Esophagus muscularis mucosa (tissue), 4 donors: Measurements from ENCODE around the gene SUFU. TPM values are rescaled to one million over a fixed set of nuclear protein-coding genes. Genes with fewer than 3 reads are reported as not detected.

Experiments
- DNase-seq: peaks from one replicate; pipeline ENCODE4 v3.0.0-alpha.2; 2017; ENCODE audit errors: extremely low spot score
- H3K27ac ChIP-seq, 4 donors: fragments of 200-600 bp; sonication (generic); replicated peaks in 1 of 4; 1 replicate in 3 of 4; 2 replicates in 1 of 4; pipeline ENCODE4 v1.5.1; 2016 to 2019; ENCODE audit warnings: mild to moderate bottlenecking in 1 of 4
- H3K27me3 ChIP-seq, 4 donors: fragments of 200-600 bp; sonication (generic); one replicate each; pipeline versions ENCODE4 v1.5.1 to v1.6.0; 2016 to 2019
- H3K36me3 ChIP-seq, 4 donors: fragments of 200-600 bp; sonication (generic); one replicate each; pipeline ENCODE4 v1.5.1; 2016 to 2019
- H3K4me1 ChIP-seq, 4 donors: fragments of 200-600 bp; sonication (generic); one replicate each; pipeline ENCODE4 v1.5.1; 2016 to 2019
- H3K4me3 ChIP-seq, 4 donors: fragments of 200-600 bp; sonication (generic); 1 replicate in 2 of 4; 2 replicates in 2 of 4; pipeline ENCODE4 v1.5.1; 2016 to 2019; ENCODE audit warnings: mild to moderate bottlenecking in 4 of 4, moderate library complexity in 1 of 4
- H3K9me3 ChIP-seq, 4 donors: fragments of 200-600 bp; sonication (generic); 1 replicate in 3 of 4; 2 replicates in 1 of 4; pipeline ENCODE4 v1.5.1; 2016 to 2019
- EP300 ChIP-seq: sonication (generic); formaldehyde crosslinking; IDR thresholded peaks from one replicate; pipeline ENCODE4 v1.6.1; 2017; ENCODE audit warnings: antibody characterized with exemption
- POLR2A ChIP-seq: fragments of 450-650 bp; IDR thresholded peaks from one replicate; pipeline ENCODE4 v1.6.1; 2017; ENCODE audit warnings: antibody characterized with exemption, moderate library complexity, mild to moderate bottlenecking, low read depth
- POLR2AphosphoS5 ChIP-seq, 2 donors: sonication (generic); formaldehyde crosslinking; IDR thresholded peaks; one replicate each; pipeline ENCODE4 v1.6.1; 2017; ENCODE audit warnings: antibody characterized with exemption in 2 of 2
- WGBS: methylation state at CpG from one replicate; pipeline ENCODE4 v1.1.5; 2018; 5-methylcytosine and 5-hydroxymethylcytosine counted together
- intact Hi-C: fragments of 100-400 bp; cut with DNase I; formaldehyde crosslinking; loops from one replicate; pipeline ENCODE4 v1.15.1; 2023
- small RNA-seq, 3 donors: library from RNA; depleted of rRNA; stranded (forward); fragments of <200 nt; gene quantifications; one replicate each; pipeline ENCODE3, GENCODE V24; 2016
- total RNA-seq, 4 donors: library from RNA; depleted of rRNA; stranded (reverse); fragments of >200 nt; gene quantifications; one replicate each; pipeline versions ENCODE4 v1.1.0 to v1.2.1, GENCODE V29; 2016
- TF ChIP-seq, protein P1 (sequence below), 3 experiments: fragments of 200-600 bp in 2 of 3; fragments of 450-650 bp in 1 of 3; sonication (generic) in 2 of 3; IDR thresholded peaks; one replicate each; pipeline ENCODE4 v1.5.1; 2017 to 2019; ENCODE audit warnings: antibody characterized with exemption in 3 of 3, mild to moderate bottlenecking in 2 of 3, moderate library complexity in 1 of 3

SUFU gene
- total RNA-seq, 4 donors from 2014 or later: 5.0 to 11.7 (median 10.1) TPM

DNA sequence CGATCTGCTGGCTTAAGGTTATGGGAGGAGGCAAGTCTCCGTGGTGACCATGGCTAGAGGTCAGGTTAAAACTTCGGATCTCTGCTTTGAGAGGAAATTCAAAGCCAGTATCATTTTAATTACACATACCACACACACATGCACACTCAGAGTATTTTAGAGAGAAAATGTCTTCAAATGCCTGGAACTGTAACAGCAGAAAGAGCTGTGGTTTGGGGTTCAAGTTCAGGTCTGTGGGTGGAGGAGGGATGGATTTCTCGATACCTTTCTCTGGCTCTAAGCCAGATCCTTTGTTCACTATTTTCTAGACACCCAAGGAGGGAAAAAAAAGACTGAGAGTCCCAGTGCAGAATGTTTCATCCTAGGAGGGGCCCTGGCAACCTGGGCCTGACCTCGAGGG lies 177.9 kb downstream of the SUFU start:
- no peaks in the 10 kb centered on the region for H3K27me3 ChIP-seq
- H3K27ac ChIP-seq: no peak overlapping the region
- DNase-seq: no peak
- 79% methylated on average over 5 of the region's 5 CpGs for WGBS
- intact Hi-C loops: no loop called here
- H3K4me3 ChIP-seq: no peak overlapping the region
- H3K4me1 ChIP-seq: peaks cover 25 to 29% (median 28%) of the 10 kb centered on the region in 4 donors
- H3K9me3 ChIP-seq: no peaks in the 10 kb centered on the region
- TF ChIP-seq, protein P1, sequence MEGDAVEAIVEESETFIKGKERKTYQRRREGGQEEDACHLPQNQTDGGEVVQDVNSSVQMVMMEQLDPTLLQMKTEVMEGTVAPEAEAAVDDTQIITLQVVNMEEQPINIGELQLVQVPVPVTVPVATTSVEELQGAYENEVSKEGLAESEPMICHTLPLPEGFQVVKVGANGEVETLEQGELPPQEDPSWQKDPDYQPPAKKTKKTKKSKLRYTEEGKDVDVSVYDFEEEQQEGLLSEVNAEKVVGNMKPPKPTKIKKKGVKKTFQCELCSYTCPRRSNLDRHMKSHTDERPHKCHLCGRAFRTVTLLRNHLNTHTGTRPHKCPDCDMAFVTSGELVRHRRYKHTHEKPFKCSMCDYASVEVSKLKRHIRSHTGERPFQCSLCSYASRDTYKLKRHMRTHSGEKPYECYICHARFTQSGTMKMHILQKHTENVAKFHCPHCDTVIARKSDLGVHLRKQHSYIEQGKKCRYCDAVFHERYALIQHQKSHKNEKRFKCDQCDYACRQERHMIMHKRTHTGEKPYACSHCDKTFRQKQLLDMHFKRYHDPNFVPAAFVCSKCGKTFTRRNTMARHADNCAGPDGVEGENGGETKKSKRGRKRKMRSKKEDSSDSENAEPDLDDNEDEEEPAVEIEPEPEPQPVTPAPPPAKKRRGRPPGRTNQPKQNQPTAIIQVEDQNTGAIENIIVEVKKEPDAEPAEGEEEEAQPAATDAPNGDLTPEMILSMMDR (IDR thresholded peaks at IDR 0.05): no peak
- TF ChIP-seq POLR2A (no peak), POLR2AphosphoS5 (IDR thresholded peaks at IDR 0.05) (no peak), EP300 (no peak)
- peaks cover 0 to 44% (median 28%) of the 10 kb centered on the region in 4 donors for H3K36me3 ChIP-seq

DNA sequence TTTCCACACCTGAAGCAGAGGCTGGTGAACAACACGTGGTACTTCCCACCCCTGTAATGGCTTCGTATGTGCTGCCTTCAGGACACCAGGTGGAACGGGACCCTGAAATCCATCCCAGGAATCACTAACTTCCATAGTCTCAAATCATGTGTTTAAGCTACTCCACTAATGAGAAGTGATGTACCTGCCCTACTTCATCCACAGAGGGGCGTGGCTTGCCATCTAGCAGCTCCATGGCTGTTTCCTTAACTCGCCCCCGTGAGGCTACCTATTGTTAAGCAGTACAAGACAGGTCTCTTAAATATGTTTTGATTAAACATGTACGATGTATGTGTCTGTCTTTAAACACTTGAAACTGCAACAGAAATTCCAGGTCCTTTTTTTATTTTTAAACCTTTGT lies 178.6 kb downstream of the SUFU start:
- no peak for TF ChIP-seq EP300
- TF ChIP-seq, protein P1 (IDR thresholded peaks at IDR 0.05): no peak
- TF ChIP-seq POLR2A: no peak
- no peak for TF ChIP-seq POLR2AphosphoS5 (IDR thresholded peaks at IDR 0.05)
- H3K27me3 ChIP-seq: no peaks in the 10 kb centered on the region
- H3K36me3 ChIP-seq: peaks cover 0 to 48% (median 31%) of the 10 kb centered on the region in 4 donors
- no peak overlapping the region for H3K27ac ChIP-seq
- no peak for DNase-seq
- 90% methylated on average over 7 of the region's 7 CpGs for WGBS
- H3K4me3 ChIP-seq: no peak overlapping the region
- H3K4me1 ChIP-seq: peaks cover 18 to 21% (median 21%) of the 10 kb centered on the region in 4 donors
- no peaks in the 10 kb centered on the region for H3K9me3 ChIP-seq
- intact Hi-C loops: no loop called here

DNA sequence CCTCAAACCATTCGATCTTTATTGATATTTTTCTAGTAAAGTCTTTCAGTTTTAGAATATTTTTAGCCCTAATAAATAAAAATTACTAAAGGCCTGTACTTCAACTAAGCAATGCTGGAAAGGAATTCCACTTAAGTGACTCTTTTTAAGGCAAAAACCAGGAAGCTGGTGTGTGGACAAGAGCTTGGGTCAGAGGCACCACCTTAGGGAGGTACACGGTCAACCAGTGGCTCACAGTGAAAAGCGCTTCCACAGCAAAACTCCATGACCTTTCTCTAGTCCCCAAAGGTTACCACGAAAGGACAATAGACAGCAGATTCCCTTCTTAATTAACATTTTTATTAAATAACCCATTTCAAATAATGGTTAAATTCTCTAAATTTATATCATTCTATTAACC lies 179.2 kb downstream of the SUFU start:
- peaks cover 12 to 16% (median 15%) of the 10 kb centered on the region in 4 donors for H3K4me1 ChIP-seq
- no peak overlapping the region for H3K27ac ChIP-seq
- H3K36me3 ChIP-seq: peaks cover under 1 to 48% (median 31%) of the 10 kb centered on the region in 4 donors
- no peaks in the 10 kb centered on the region for H3K27me3 ChIP-seq
- H3K4me3 ChIP-seq: no peak overlapping the region
- WGBS: 96% methylated on average over 4 of the region's 4 CpGs
- TF ChIP-seq, protein P1 (IDR thresholded peaks at IDR 0.05): no peak
- TF ChIP-seq POLR2AphosphoS5 (IDR thresholded peaks at IDR 0.05) (no peak), EP300 (no peak), POLR2A (no peak)
- intact Hi-C loops: no loop called here
- no peak for DNase-seq
- H3K9me3 ChIP-seq: no peaks in the 10 kb centered on the region

Small RNA genes within 50 kb of the gene (small RNA-seq; reads per million reads assigned to genes)
- 0 reads per million in 3 donors for gene RNU6-43P

Other genes starting within 250 kb of the SUFU start
- gene NFKB2, start 108.3 kb upstream of the SUFU start, total RNA-seq: 10 to 100 TPM; 18.7 to 47.0 (median 41.2) TPM
- gene PSD, start 85.2 kb upstream of the SUFU start, total RNA-seq: 100 to 1,000 TPM in 2 of 4 donors, 10 to 100 TPM in 2; 88.0 to 268 (median 108) TPM
- 10 to 100 TPM; 19.5 to 45.9 (median 29.0) TPM for gene FBXL15, start 83.1 kb upstream of the SUFU start, total RNA-seq
- gene CUEDC2, start 71.4 kb upstream of the SUFU start, total RNA-seq: 10 to 100 TPM; 61.0 to 92.7 (median 71.2) TPM
- gene C10orf95, start 52.4 kb upstream of the SUFU start, total RNA-seq: 1 to 10 TPM in 1 of 4 donors, not detected in 3; 1.0 TPM
- gene ACTR1A, start 1.3 kb upstream of the SUFU start, total RNA-seq: 100 to 1,000 TPM; 164 to 283 (median 229) TPM
- gene TRIM8, start 140.5 kb downstream of the SUFU start, total RNA-seq: 100 to 1,000 TPM; 103 to 170 (median 159) TPM
- gene ARL3, start 210.4 kb downstream of the SUFU start, total RNA-seq: 1 to 10 TPM; 7.9 to 9.8 (median 8.4) TPM
- gene SFXN2, start 210.7 kb downstream of the SUFU start, total RNA-seq: 1 to 10 TPM; 1.2 to 4.0 (median 2.9) TPM
- 100 to 1,000 TPM in 2 of 4 donors, 10 to 100 TPM in 2; 88.5 to 147 (median 112) TPM for gene WBP1L, start 240.0 kb downstream of the SUFU start, total RNA-seq